AG09319 (cell line): ENCODE measurements around the gene ZNF385D.
A peak's percentile ranks its signal among the peaks of the same experiment; 100 is the strongest.

Experiments
- DNase-seq: peaks from one replicate; pipeline ENCODE4 v3.0.0-alpha.2; 2010; ENCODE audit warnings: low read depth; ENCODE audit errors: extremely low read depth
- CTCF ChIP-seq: IDR thresholded peaks from 2 replicates; pipeline ENCODE4 v1.5.1; 2011; ENCODE audit warnings: low read depth, mild to moderate bottlenecking, inconsistent platforms, low read length, moderate library complexity

The ZNF385D gene

GRCh38 chr3:21449738-21450137 is 301.3 kb downstream of the ZNF385D start:
- no peak for TF ChIP-seq CTCF
- no peak for DNase-seq

GRCh38 chr3:21447476-21448151 is 303.4 kb downstream of the ZNF385D start:
- no peak for DNase-seq
- no peak for TF ChIP-seq CTCF

GRCh38 chr3:21446945-21447475 is 304.0 kb downstream of the ZNF385D start:
- TF ChIP-seq CTCF: no peak
- DNase-seq: no peak

- TF ChIP-seq CTCF: no peak
- no peak for DNase-seq
These were observed 305.0 kb downstream of the ZNF385D start for GRCh38 chr3:21446027-21446426.

- TF ChIP-seq CTCF: no peak
- DNase-seq: no peak
These were observed 309.2 kb downstream of the ZNF385D start for GRCh38 chr3:21441821-21442220.

GRCh38 chr3:21436835-21437234 is 314.2 kb downstream of the ZNF385D start:
- DNase-seq: no peak
- no peak for TF ChIP-seq CTCF

- no peak for TF ChIP-seq CTCF
- peak; percentile 70 for DNase-seq
These were observed 315.1 kb downstream of the ZNF385D start for GRCh38 chr3:21435871-21436270.
